Measurements from ENCODE around the gene PPP1R2.
"Not testable (repeated sequence)": the region's sequence is repeated elsewhere in the genome, so short reads cannot be mapped to it uniquely, and the experiment has no call there.

Gene PPP1R2

GRCh38 chr3:195542698-195543499 lies at the start of gene PPP1R2:
Gene PPP1R2, minus strand, starts transcription at chr3:195543325. Its CDS starts 300 bp downstream, at chr3:195543025.
- no peak for FAIRE-seq

- no peak for FAIRE-seq
Observed at GRCh38 chr3:195591852-195592251, 48.7 kb upstream of the PPP1R2 start.

GRCh38 chr3:195591220-195591619 lies 48.1 kb upstream of the PPP1R2 start:
- no peak for FAIRE-seq

GRCh38 chr3:195590381-195590780 lies 47.3 kb upstream of the PPP1R2 start:
- not testable (repeated sequence) for FAIRE-seq

GRCh38 chr3:195589796-195590195 lies 46.7 kb upstream of the PPP1R2 start:
- FAIRE-seq, result not testable (repeated sequence)

GRCh38 chr3:195587824-195588223 lies 44.7 kb upstream of the PPP1R2 start:
- FAIRE-seq, result no peak

GRCh38 chr3:195587406-195587805 lies 44.3 kb upstream of the PPP1R2 start:
- FAIRE-seq, result no peak

GRCh38 chr3:195584543-195584870 lies 41.4 kb upstream of the PPP1R2 start:
- FAIRE-seq, result no peak

- FAIRE-seq, result no peak
Observed at GRCh38 chr3:195583831-195584542, 40.9 kb upstream of the PPP1R2 start, which contains the start of gene APOD. Gene APOD, minus strand, starts transcription at chr3:195583940. Its CDS starts 4,479 bp downstream, at chr3:195579461.

- FAIRE-seq, result no peak
Observed at GRCh38 chr3:195582947-195583346, 39.8 kb upstream of the PPP1R2 start.

- FAIRE-seq, result no peak
Observed at GRCh38 chr3:195580744-195581443, 37.8 kb upstream of the PPP1R2 start.

- FAIRE-seq, result no peak
Observed at GRCh38 chr3:195579281-195579680, 36.2 kb upstream of the PPP1R2 start.

- no peak for FAIRE-seq
Observed at GRCh38 chr3:195578565-195578964, 35.4 kb upstream of the PPP1R2 start.

GRCh38 chr3:195577645-195578177 lies 34.6 kb upstream of the PPP1R2 start:
- FAIRE-seq, result no peak

- FAIRE-seq, result no peak
Observed at GRCh38 chr3:195574497-195575304, 31.6 kb upstream of the PPP1R2 start.

GRCh38 chr3:195573611-195574496 lies 30.7 kb upstream of the PPP1R2 start:
- no peak for FAIRE-seq

GRCh38 chr3:195571361-195571760 lies 28.2 kb upstream of the PPP1R2 start:
- FAIRE-seq, result no peak

- FAIRE-seq, result no peak
Observed at GRCh38 chr3:195570912-195571311, 27.8 kb upstream of the PPP1R2 start.

GRCh38 chr3:195570344-195570743 lies 27.2 kb upstream of the PPP1R2 start:
- FAIRE-seq, result no peak

- FAIRE-seq, result no peak
Observed at GRCh38 chr3:195568630-195569029, 25.5 kb upstream of the PPP1R2 start.

- FAIRE-seq, result no peak
Observed at GRCh38 chr3:195566797-195567196, 23.7 kb upstream of the PPP1R2 start.

Data from colon (tissue), 2 donors.